ENCODE data around the gene SAPCD2. TPM values are rescaled to one million over a fixed set of nuclear protein-coding genes. Genes with fewer than 3 reads are reported as not detected.

SAPCD2 gene
- total RNA-seq, 4 donors from 2014 or later, result 0.13 to 1.3 (median 0.19) TPM

- no peak for ATAC-seq
- Histone ChIP-seq H3K27ac (no peak overlapping the region), H3K36me3 (no peaks in the 10 kb centered on the region), H3K27me3 (peaks cover 73% of the 10 kb centered on the region), H3K9me3 (no peaks in the 10 kb centered on the region), H3K4me3 (no peak overlapping the region), H3K4me1 (peaks cover 0 to 57% (median 22%) of the 10 kb centered on the region in 3 donors)
- TF ChIP-seq EP300 (IDR thresholded peaks at IDR 0.05), result no peak
- no peak for TF ChIP-seq POLR2A (IDR thresholded peaks at IDR 0.05)
- TF ChIP-seq, protein P1, sequence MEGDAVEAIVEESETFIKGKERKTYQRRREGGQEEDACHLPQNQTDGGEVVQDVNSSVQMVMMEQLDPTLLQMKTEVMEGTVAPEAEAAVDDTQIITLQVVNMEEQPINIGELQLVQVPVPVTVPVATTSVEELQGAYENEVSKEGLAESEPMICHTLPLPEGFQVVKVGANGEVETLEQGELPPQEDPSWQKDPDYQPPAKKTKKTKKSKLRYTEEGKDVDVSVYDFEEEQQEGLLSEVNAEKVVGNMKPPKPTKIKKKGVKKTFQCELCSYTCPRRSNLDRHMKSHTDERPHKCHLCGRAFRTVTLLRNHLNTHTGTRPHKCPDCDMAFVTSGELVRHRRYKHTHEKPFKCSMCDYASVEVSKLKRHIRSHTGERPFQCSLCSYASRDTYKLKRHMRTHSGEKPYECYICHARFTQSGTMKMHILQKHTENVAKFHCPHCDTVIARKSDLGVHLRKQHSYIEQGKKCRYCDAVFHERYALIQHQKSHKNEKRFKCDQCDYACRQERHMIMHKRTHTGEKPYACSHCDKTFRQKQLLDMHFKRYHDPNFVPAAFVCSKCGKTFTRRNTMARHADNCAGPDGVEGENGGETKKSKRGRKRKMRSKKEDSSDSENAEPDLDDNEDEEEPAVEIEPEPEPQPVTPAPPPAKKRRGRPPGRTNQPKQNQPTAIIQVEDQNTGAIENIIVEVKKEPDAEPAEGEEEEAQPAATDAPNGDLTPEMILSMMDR (IDR thresholded peaks at IDR 0.05), result no peak
- no peak for TF ChIP-seq POLR2AphosphoS5 (IDR thresholded peaks at IDR 0.05)
- 73% methylated on average over 7 of the region's 72 CpGs; no CpG with 5 or more reads in 1 of the 2 donors for WGBS, 2 donors (ENCODE audit: low coverage in 1 of 2)
Measured at GRCh38 chr9:137048655-137049543, 21.5 kb downstream of the SAPCD2 start.

DNA sequence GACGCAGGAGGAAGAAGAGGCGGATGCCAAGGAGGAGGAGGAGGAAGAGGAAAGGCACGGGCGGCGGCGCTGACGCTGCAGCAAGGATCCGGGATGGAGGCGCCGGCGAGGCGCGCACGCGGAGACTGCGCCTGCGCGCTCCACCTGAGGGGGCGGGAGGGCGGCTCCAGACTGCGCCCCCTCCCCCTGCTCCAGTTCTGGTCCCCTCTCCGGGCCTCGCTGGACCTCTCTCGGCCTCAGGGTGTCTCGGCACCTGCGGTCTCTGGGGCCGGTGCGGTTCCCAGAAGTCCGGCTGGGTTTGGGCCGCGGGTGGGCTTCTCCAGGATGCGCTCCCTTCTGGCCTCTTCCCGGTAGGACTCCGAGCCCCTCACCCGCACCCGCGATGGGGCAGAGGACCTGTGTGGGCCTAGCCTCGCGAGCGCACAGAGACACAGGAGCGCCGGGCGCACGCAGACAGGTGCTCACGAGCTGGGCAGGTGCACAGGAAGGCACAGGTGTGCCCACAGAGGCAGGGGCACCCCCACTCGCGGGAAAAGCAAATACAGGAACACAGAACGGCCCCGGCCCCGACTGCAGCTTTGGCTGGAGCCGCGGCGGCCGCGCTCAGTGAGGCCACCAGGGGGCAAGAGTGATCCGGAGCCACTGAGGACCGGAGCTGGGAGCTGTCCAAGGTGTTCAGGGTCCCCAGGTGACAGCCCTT lies 24.1 kb downstream of the SAPCD2 start, which contains the start of gene NPDC1:
TSS of gene NPDC1 (minus strand) at position 90 of the 700 bp plus-strand sequence. CDS start 188 bp downstream, outside the sequence.
- H3K27ac ChIP-seq, result peak within 1 kb of the TSS in 3 of 4 donors; percentile 78 to 83 (median 81)
- no peaks in the 10 kb centered on the region for H3K9me3 ChIP-seq
- peaks cover 0 to 16% of the 10 kb centered on the region in 2 donors for H3K36me3 ChIP-seq
- peaks cover 0 to 55% (median 12%) of the 10 kb centered on the region in 3 donors for H3K4me1 ChIP-seq
- ATAC-seq, result peak; percentile 53
- peak within 1 kb of the TSS; percentile 45 to 73 for H3K4me3 ChIP-seq
- TF ChIP-seq, protein P1 (IDR thresholded peaks at IDR 0.05), result peak in 3 of 4 experiments; percentile 79 to 88 (median 86)
- TF ChIP-seq POLR2AphosphoS5 (IDR thresholded peaks at IDR 0.05), result no peak
- 0% methylated on average over 25 to 27 of the region's 57 CpGs for WGBS, 2 donors (ENCODE audit: low coverage in 1 of 2)
- H3K27me3 ChIP-seq, result peaks cover 47% of the 10 kb centered on the region

- Histone ChIP-seq H3K4me1 (peaks cover 0 to 55% (median 12%) of the 10 kb centered on the region in 3 donors), H3K27me3 (peaks cover 39% of the 10 kb centered on the region), H3K4me3 (peak overlapping the region; percentile 45 to 73), H3K27ac (peak overlapping the region in 3 of 4 donors; percentile 78 to 83 (median 81)), H3K36me3 (peaks cover 0 to 23% of the 10 kb centered on the region in 2 donors), H3K9me3 (no peaks in the 10 kb centered on the region)
- ATAC-seq, result peak; percentile 29
- 0% methylated on average over 1 to 10 of the region's 96 CpGs for WGBS, 2 donors (ENCODE audit: low coverage in 1 of 2)
- TF ChIP-seq POLR2AphosphoS5 (IDR thresholded peaks at IDR 0.05) (no peak), EP300 (IDR thresholded peaks at IDR 0.05) (no peak), POLR2A (IDR thresholded peaks at IDR 0.05) (no peak)
- TF ChIP-seq, protein P1 (IDR thresholded peaks at IDR 0.05), result no peak
Measured at GRCh38 chr9:137045294-137046087, 24.9 kb downstream of the SAPCD2 start.

- Histone ChIP-seq H3K9me3 (no peaks in the 10 kb centered on the region), H3K27me3 (peaks cover 31% of the 10 kb centered on the region), H3K27ac (peak overlapping the region in 3 of 4 donors; percentile 78 to 83 (median 81)), H3K4me1 (peaks cover 0 to 53% (median 12%) of the 10 kb centered on the region in 3 donors), H3K36me3 (peaks cover 0 to 32% of the 10 kb centered on the region in 2 donors), H3K4me3 (peak overlapping the region; percentile 45 to 73)
- ATAC-seq, result peak; percentile 29
- no CpG with 5 or more reads among the region's 18 CpGs for WGBS, 2 donors (ENCODE audit: low coverage in 1 of 2)
- peak; percentile 41 for TF ChIP-seq POLR2AphosphoS5 (IDR thresholded peaks at IDR 0.05)
- no peak for TF ChIP-seq POLR2A (IDR thresholded peaks at IDR 0.05)
Measured at GRCh38 chr9:137044502-137045177, 25.7 kb downstream of the SAPCD2 start.
